Endothelial cell of umbilical vein (primary cell): ENCODE data around the gene HIC2. TPM values are rescaled to one million over a fixed set of nuclear protein-coding genes. Genes with fewer than 3 reads are reported as not detected.
"Not testable (repeated sequence)": the region's sequence is repeated elsewhere in the genome, so short reads cannot be mapped to it uniquely, and the experiment has no call there.

ENCODE experiments used
- BruUV-seq: library from RNA; stranded (reverse); fragments of 400-500 nt; replicated peaks from 2 replicates; lab custom pipeline; 2021; lab: Mats Ljungman, UMichigan
- CTCF ChIA-PET: fragments of 300-600, 350-600 bp; sonication (Branson Sonifier 250); formaldehyde crosslinking; loops from one replicate; lab custom pipeline; 2021; ENCODE audit warnings: antibody characterized with exemption, inconsistent platforms; lab: Charles Lee
- POLR2A ChIA-PET: fragments of 300-600, 350-600 bp; sonication (Branson Sonifier 250); formaldehyde crosslinking; loops from one replicate; lab custom pipeline; 2021; ENCODE audit warnings: antibody characterized with exemption, inconsistent platforms; lab: Charles Lee
- DNase-seq: peaks from one replicate; pipeline ENCODE4 v3.0.0-alpha.2; 2011; ENCODE audit warnings: low read depth, low spot score
- FAIRE-seq: peaks from 2 replicates; lab custom pipeline; 2011; peaks lifted over from hg19 to GRCh38; lab: Jason Lieb, UNC
- H2AFZ ChIP-seq: 2 replicates; pipeline ENCODE4 v1.6.0; 2012; ENCODE audit warnings: low read depth, low read length, control low read depth, inconsistent platforms
- H3K27ac ChIP-seq: 2 replicates; pipeline ENCODE4 v1.5.1; 2011; ENCODE audit warnings: low read depth, mild to moderate bottlenecking, control low read depth, low read length, moderate library complexity; ENCODE audit not compliant: insufficient read depth
- H3K27me3 ChIP-seq, 2 experiments: 2 replicates each; pipeline versions ENCODE4 v1.6.0 to v1.6.1; 2011; ENCODE audit warnings: low read length in 2 of 2, mixed read lengths in 1 of 2; ENCODE audit not compliant: control insufficient read depth in 2 of 2, insufficient read depth in 2 of 2
- H3K36me3 ChIP-seq, 2 experiments: 2 replicates in 1 of 2; 3 replicates in 1 of 2; pipeline ENCODE4 v1.5.1; 2011; ENCODE audit warnings: low read length in 2 of 2, mild to moderate bottlenecking in 1 of 2, moderate library complexity in 1 of 2; ENCODE audit not compliant: control insufficient read depth in 2 of 2, insufficient read depth in 2 of 2; ENCODE audit errors: extremely low read depth in 1 of 2
- H3K4me1 ChIP-seq: 3 replicates; pipeline ENCODE4 v1.5.1; 2011; ENCODE audit warnings: mild to moderate bottlenecking, low read length; ENCODE audit not compliant: control insufficient read depth, insufficient read depth; ENCODE audit errors: extremely low read depth
- H3K4me2 ChIP-seq: 2 replicates; pipeline ENCODE4 v1.6.1; 2011; ENCODE audit warnings: low read length, control low read depth, mixed read lengths; ENCODE audit not compliant: insufficient read depth
- H3K4me3 ChIP-seq, 3 experiments: fragments of 200-600 bp in 1 of 3; sonication (generic), shearing (Covaris generic) in 1 of 3; replicated peaks in 1 of 3; 2 replicates each; pipeline ENCODE4 v1.5.1; 2011 to 2016; ENCODE audit warnings: control low read depth in 3 of 3, low read length in 3 of 3, mild to moderate bottlenecking in 2 of 3, inconsistent platforms in 1 of 3, low read depth in 1 of 3, moderate library complexity in 1 of 3; ENCODE audit not compliant: insufficient read depth in 1 of 3
- H3K79me2 ChIP-seq: 2 replicates; pipeline ENCODE4 v1.6.0; 2012; ENCODE audit warnings: low read length, inconsistent platforms; ENCODE audit not compliant: control insufficient read depth, insufficient read depth
- H3K9ac ChIP-seq: replicated peaks from 2 replicates; pipeline ENCODE3; 2011; ENCODE audit warnings: low read length, control low read depth; ENCODE audit not compliant: insufficient read depth; ENCODE audit errors: extremely low read depth
- H3K9me1 ChIP-seq: replicated peaks from 3 replicates; pipeline ENCODE4 v1.6.0; 2011; ENCODE audit warnings: mild to moderate bottlenecking, low read length; ENCODE audit not compliant: control insufficient read depth, insufficient read depth; ENCODE audit errors: extremely low read depth
- H3K9me3 ChIP-seq: replicated peaks from 2 replicates; pipeline ENCODE4 v1.5.1; 2012; ENCODE audit warnings: low read length, inconsistent platforms; ENCODE audit not compliant: control insufficient read depth, insufficient read depth
- H4K20me1 ChIP-seq: replicated peaks from 2 replicates; pipeline ENCODE3; 2011; ENCODE audit warnings: mild to moderate bottlenecking, low read length; ENCODE audit not compliant: control insufficient read depth, insufficient read depth; ENCODE audit errors: extremely low read depth
- dilution Hi-C: fragments of 300-500 bp; cut with MboI; formaldehyde crosslinking; loops from one replicate; pipeline ENCODE4 v1.15.0; 2019; ENCODE audit warnings: low sequenced_read_pairs; ENCODE audit not compliant: extremely low pct_ligation_motif_present
- intact Hi-C: fragments of 100-400 bp; cut with micrococcal nuclease; formaldehyde crosslinking; loops from one replicate; pipeline ENCODE4 v1.10.0; 2022
- polyA plus RNA-seq, 4 experiments: library from polyadenylated mRNA; depleted of rRNA in 3 of 4; stranded (reverse) in 3 of 4; unstranded in 1 of 4; fragments of >200 nt; gene quantifications; 2 replicates each; pipeline versions ENCODE4 v1.2.1 to v1.2.3, GENCODE V29; 2011 to 2012; ENCODE audit warnings: missing spikeins in 1 of 4
- total RNA-seq: library from RNA; stranded (reverse); gene quantifications from 2 replicates; pipeline ENCODE4 v1.2.3, GENCODE V29; 2021

Gene HIC2
- total and polyA plus RNA-seq, 2 donors (not counting 3 experiments of a cell fraction or from before 2014, with no cell fraction given): 1.9 to 4.9 TPM

DNA sequence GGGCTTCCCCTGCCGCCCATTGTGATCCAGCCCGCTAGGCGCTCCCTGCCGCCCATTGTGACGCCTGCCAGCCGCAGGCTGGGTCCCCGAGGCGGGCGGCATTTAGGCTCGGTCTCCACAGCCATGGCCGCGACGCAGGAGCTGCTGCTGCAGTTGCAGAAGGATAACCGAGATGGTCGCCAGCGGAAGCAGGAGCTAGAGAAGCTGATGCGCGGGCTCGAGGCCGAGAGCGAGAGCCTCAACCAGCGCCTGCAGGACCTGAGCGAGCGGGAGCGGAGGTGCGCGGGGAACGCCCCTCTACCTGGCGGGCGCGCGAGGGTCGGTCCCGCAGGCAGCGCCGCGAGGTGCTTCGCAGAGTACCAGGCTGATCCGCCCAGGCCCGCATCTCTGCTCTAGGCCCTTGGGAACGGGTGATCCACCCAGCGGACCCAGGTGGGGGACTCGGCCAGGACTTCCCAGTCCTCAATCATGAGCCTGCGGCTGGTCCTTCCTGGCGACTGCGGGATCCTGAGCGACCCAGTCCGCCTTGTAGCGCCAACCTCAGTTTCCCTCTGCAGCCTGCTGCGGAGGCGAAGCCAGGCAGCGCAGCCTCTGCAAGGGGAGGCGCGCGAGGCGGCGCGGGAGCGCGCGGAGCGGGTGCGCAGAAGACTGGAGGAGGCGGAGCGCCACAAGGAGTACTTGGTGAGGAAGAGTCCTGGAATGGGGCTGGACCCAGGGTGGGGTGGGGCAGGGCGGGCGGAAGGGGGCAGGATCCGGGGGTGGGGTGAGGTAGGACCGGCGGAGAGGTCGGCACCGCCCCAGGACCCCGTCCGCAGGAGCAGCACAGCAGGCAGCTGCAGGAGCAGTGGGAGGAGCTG is 50.4 kb downstream of the HIC2 start, which contains the start of gene TMEM191C:
TSS of gene TMEM191C (plus strand) at position 51 of the 857 bp plus-strand sequence. CDS start at position 124, 73 bp downstream.
- H3K27me3 ChIP-seq, H3K4me2 ChIP-seq, intact Hi-C loops, FAIRE-seq, H4K20me1 ChIP-seq, H3K9ac ChIP-seq, H3K79me2 ChIP-seq, POLR2A ChIA-PET, dilution Hi-C loops, H3K4me1 ChIP-seq, CTCF ChIA-PET, BruUV-seq, H3K27ac ChIP-seq, DNase-seq, H3K9me3 ChIP-seq, H3K9me1 ChIP-seq, H3K36me3 ChIP-seq: not testable (repeated sequence)
- H2AFZ ChIP-seq: peak within 1 kb of the TSS; percentile 64
- peak within 1 kb of the TSS in 1 of 3 experiments; percentile 24 for H3K4me3 ChIP-seq

DNA sequence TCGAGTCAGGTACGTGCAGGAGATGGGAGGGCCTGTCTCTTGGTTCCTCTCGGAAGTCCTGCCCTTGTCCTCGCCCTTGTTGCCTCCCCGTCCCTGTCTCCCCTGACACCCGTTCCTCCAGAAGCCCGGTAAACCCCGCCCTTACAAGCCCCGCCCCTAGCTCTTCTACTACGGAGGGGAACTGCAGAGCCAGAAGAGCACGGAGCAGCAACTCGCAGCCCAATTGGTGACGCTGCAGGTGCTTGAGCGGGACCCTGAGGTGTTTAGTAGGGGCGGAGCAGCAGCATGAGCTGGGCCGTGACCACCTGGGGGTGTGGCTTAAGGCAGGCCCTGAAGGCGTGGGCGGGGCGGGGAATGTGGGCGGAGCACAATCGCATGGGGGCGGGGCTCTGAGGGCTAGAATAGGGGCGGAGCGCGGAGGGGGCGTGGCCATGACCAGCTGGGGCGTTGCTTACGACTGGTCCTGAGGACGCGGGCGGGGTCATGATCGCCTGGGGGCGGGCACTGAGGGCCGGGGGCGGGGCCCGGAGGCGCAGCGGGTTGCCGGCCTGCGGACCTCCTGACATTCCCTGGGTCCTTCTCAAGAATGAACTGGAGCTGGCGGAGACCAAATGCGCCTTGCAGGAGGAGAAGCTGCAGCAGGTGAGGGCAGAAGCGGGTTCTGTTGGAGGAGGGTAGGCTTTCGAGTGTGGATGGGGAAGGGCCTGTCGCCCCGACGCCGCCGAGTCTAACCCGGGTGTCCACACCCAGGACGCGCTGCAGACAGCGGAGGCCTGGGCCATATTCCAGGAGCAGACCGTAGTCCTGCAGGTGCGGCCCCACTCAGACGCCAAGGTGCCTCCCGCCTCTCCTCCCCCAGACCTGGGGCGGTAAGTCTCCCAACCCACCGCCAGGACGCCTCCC is 51.3 kb downstream of the HIC2 start:
- H3K4me2 ChIP-seq, H3K4me1 ChIP-seq, CTCF ChIA-PET, H3K36me3 ChIP-seq, H3K9ac ChIP-seq, POLR2A ChIA-PET, H3K9me3 ChIP-seq, H4K20me1 ChIP-seq, intact Hi-C loops, H3K79me2 ChIP-seq, dilution Hi-C loops, H3K9me1 ChIP-seq, BruUV-seq, H3K27ac ChIP-seq, H3K27me3 ChIP-seq: not testable (repeated sequence)
- FAIRE-seq (peak; percentile 93), DNase-seq (peak; percentile 50)
- peak overlapping the region; percentile 64 for H2AFZ ChIP-seq
- H3K4me3 ChIP-seq: peak overlapping the region in 1 of 3 experiments; percentile 24

DNA sequence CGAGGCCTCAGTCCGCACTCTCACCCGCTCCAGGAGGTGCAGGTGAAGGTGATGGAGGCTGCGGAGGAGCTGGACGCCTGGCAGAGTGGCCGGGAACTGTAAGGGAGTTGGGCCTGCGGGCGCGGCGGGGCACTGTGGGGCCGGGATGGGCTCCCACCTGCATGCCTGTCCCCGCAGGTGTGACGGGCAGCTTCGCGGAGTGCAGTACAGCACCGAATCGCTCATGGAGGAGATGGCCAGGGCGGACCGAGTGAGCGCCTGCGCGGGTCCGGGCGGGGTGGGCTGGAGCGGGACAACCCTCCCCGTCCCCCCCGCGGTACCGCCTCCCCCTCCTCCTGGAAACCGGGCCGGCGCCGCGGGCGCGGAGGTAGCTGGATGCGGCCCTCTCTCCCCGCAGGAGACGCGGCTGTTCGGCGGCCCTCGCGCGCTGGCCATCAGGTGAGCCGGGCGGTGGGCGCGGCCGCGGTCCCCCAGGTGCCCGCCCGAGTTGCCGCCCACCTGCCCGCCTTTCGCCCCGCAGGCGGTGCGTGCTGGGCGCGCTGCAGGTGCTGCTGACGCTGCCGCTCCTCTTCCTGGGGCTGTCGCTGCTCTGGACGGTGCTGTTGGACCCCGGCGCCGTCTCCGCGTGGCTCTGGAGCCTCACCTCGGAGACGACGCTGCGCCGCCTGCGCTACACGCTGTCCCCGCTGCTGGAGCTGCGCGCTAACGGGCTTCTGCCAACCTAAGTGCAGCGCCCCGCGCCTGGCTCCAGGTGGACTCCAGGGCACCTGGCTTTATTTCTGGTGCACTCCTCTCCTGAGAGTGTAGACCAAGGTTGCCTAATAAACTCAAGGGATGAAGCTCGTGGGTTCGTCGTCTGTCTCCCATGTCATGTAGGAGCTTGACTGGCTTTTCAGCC is 52.2 kb downstream of the HIC2 start:
- dilution Hi-C loops, H3K9ac ChIP-seq, H2AFZ ChIP-seq, H4K20me1 ChIP-seq, FAIRE-seq, H3K4me1 ChIP-seq, CTCF ChIA-PET, H3K36me3 ChIP-seq, H3K9me3 ChIP-seq, H3K9me1 ChIP-seq, POLR2A ChIA-PET, H3K4me2 ChIP-seq, BruUV-seq, H3K79me2 ChIP-seq, intact Hi-C loops, H3K27ac ChIP-seq, H3K4me3 ChIP-seq, DNase-seq, H3K27me3 ChIP-seq: not testable (repeated sequence)
